ENCODE data around the gene WWC2.

DNA sequence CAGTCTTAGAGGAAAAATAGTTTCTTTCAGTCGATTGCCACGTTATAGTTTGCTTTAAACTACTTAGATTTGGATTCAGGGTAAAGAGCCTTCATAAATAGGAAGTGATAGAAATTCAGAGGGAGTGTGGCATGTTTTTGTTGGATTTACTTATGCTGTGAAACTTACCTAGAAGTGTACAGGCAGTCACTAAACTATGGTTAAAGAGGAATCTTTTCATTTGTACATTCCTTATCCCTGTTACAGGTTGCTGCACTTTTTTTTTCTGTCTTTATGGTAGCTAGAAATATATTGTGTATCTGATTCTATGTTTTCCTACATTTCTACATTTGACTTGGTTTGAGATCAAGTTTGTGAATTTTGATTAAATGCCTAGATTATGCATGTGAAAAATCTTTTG, 19.1 kb downstream of the WWC2 start:
- TF ChIP-seq CTCF (IDR thresholded peaks at IDR 0.05 in 2 of 3, conservative IDR thresholded peaks at IDR 0.05 in 1 of 3; ENCODE audit: borderline replicate concordance in 1 of 3, insufficient read depth in 1 of 3, low read depth in 2 of 3, low read length in 2 of 3) (no peak), EZH2 (IDR thresholded peaks at IDR 0.05) (no peak), JUND (IDR thresholded peaks at IDR 0.05) (no peak), POLR2A (IDR thresholded peaks at IDR 0.05; ENCODE audit: borderline replicate concordance, extremely low read depth, insufficient read depth, insufficient read length) (no peak), POLR2AphosphoS5 (IDR thresholded peaks at IDR 0.05; ENCODE audit: low read depth, low read length) (no peak), SIN3A (IDR thresholded peaks at IDR 0.05; ENCODE audit: low read depth) (no peak)
